CD14-positive monocyte (primary cell): ENCODE measurements around the gene ARL4A. TPM values are rescaled to one million over a fixed set of nuclear protein-coding genes. Genes with fewer than 3 reads are reported as not detected.

Source experiments
- DNase-seq, 3 donors: peaks; one replicate each; pipeline ENCODE4 v3.0.0-alpha.2; 2011 to 2022
- H2AFZ ChIP-seq: 2 replicates; pipeline ENCODE4 v1.6.0; 2012; ENCODE audit warnings: mild to moderate bottlenecking, low read depth, low read length, inconsistent platforms; ENCODE audit not compliant: insufficient read depth, poor library complexity, severe bottlenecking
- H3K27ac ChIP-seq, 2 donors: 1 replicate in 1 of 2; 2 replicates in 1 of 2; pipeline ENCODE4 v1.5.1; 2012 to 2013; ENCODE audit warnings: low read length in 2 of 2, control low read depth in 1 of 2, inconsistent platforms in 1 of 2, low read depth in 1 of 2, mild to moderate bottlenecking in 1 of 2
- H3K27me3 ChIP-seq, 2 donors: one replicate each; pipeline versions ENCODE4 v1.6.0 to v1.6.1; 2011 to 2013; ENCODE audit warnings: low read length in 2 of 2; ENCODE audit not compliant: control insufficient read depth in 2 of 2, insufficient read depth in 2 of 2
- H3K36me3 ChIP-seq, 2 donors: replicated peaks in 1 of 2; 1 replicate in 1 of 2; 2 replicates in 1 of 2; pipeline versions ENCODE4 v1.5.1 to v1.6.1; 2012 to 2013; ENCODE audit warnings: low read length in 2 of 2, control low read depth in 1 of 2, inconsistent platforms in 1 of 2, mild to moderate bottlenecking in 1 of 2; ENCODE audit not compliant: insufficient read depth in 2 of 2, control insufficient read depth in 1 of 2
- H3K4me1 ChIP-seq, 2 donors: 1 replicate in 1 of 2; 2 replicates in 1 of 2; pipeline versions ENCODE4 v1.5.1 to v1.6.1; 2012 to 2013; ENCODE audit warnings: low read length in 2 of 2, control low read depth in 1 of 2, inconsistent platforms in 1 of 2, mild to moderate bottlenecking in 1 of 2, moderate library complexity in 1 of 2; ENCODE audit not compliant: insufficient read depth in 2 of 2, control insufficient read depth in 1 of 2
- H3K4me2 ChIP-seq: replicated peaks from 2 replicates; pipeline ENCODE3; 2012; ENCODE audit warnings: low read length, moderate library complexity, mild to moderate bottlenecking; ENCODE audit not compliant: poor library complexity, severe bottlenecking; ENCODE audit errors: extremely low read depth
- H3K4me3 ChIP-seq, 3 experiments: fragments of 200-600 bp in 1 of 3; sonication (generic) in 1 of 3; replicated peaks in 1 of 3; 1 replicate in 2 of 3; 2 replicates in 1 of 3; pipeline ENCODE4 v1.5.1; 2011 to 2013; ENCODE audit warnings: low read length in 3 of 3, mild to moderate bottlenecking in 3 of 3, control low read depth in 2 of 3, low read depth in 2 of 3, inconsistent platforms in 1 of 3, moderate library complexity in 1 of 3
- H3K79me2 ChIP-seq: 2 replicates; pipeline ENCODE4 v1.6.0; 2012; ENCODE audit warnings: mild to moderate bottlenecking, control low read depth, inconsistent platforms, low read length, moderate library complexity; ENCODE audit not compliant: insufficient read depth
- H3K9ac ChIP-seq: 2 replicates; pipeline ENCODE4 v1.6.0; 2017; ENCODE audit warnings: low read length, mild to moderate bottlenecking; ENCODE audit not compliant: insufficient read depth, poor library complexity, severe bottlenecking
- H3K9me3 ChIP-seq, 2 donors: replicated peaks in 1 of 2; 1 replicate in 1 of 2; 2 replicates in 1 of 2; pipeline versions ENCODE4 v1.5.1 to v1.6.1; 2012 to 2013; ENCODE audit warnings: low read length in 2 of 2, control low read depth in 1 of 2; ENCODE audit not compliant: control insufficient read depth in 1 of 2, insufficient read depth in 1 of 2
- H4K20me1 ChIP-seq: 2 replicates; pipeline ENCODE4 v1.6.0; 2012; ENCODE audit warnings: mild to moderate bottlenecking, low read length, control low read depth, moderate library complexity; ENCODE audit not compliant: insufficient read depth
- H3K27ac Mint-ChIP-seq, 7 donors: one replicate each; pipeline ENCODE4 v1.8.0; 2020; ENCODE audit warnings: mild to moderate bottlenecking in 7 of 7, mixed read lengths in 7 of 7, moderate library complexity in 6 of 7, inconsistent platforms in 2 of 7
- H3K27me3 Mint-ChIP-seq, 3 donors: one replicate each; pipeline ENCODE4 v1.8.0; 2021 to 2022; ENCODE audit warnings: low read depth in 3 of 3, mild to moderate bottlenecking in 3 of 3, mixed read lengths in 3 of 3, moderate library complexity in 3 of 3, inconsistent platforms in 1 of 3
- H3K36me3 Mint-ChIP-seq, 2 donors: one replicate each; pipeline ENCODE4 v1.8.0; 2020; ENCODE audit warnings: mixed read lengths in 2 of 2, inconsistent platforms in 1 of 2, mild to moderate bottlenecking in 1 of 2
- H3K4me1 Mint-ChIP-seq: one replicate; pipeline ENCODE4 v1.8.0; 2020; ENCODE audit warnings: mild to moderate bottlenecking, mixed read lengths
- H3K4me3 Mint-ChIP-seq, 2 donors: one replicate each; pipeline ENCODE4 v1.8.0; 2020; ENCODE audit warnings: mild to moderate bottlenecking in 2 of 2, mixed read lengths in 2 of 2, moderate library complexity in 1 of 2
- H3K9me3 Mint-ChIP-seq, 7 donors: one replicate each; pipeline ENCODE4 v1.8.0; 2020 to 2022; ENCODE audit warnings: mixed read lengths in 7 of 7, mild to moderate bottlenecking in 6 of 7, moderate library complexity in 6 of 7, inconsistent platforms in 2 of 7
- WGBS: methylation state at CpG from one replicate; pipeline ENCODE4 v1.1.5; 2013; ENCODE audit warnings: missing lambda C conversion rate; ENCODE audit not compliant: insufficient coverage; 5-methylcytosine and 5-hydroxymethylcytosine counted together
- intact Hi-C, 2 donors: fragments of 100-400 bp; cut with micrococcal nuclease; formaldehyde crosslinking; loops; one replicate each; pipeline versions ENCODE4 v1.15.0 to v1.15.1; 2023
- polyA minus RNA-seq: library from RNA; depleted of rRNA, polyadenylated mRNA; stranded (reverse); fragments of >200 nt; gene quantifications from 2 replicates; pipeline ENCODE4 v1.2.3, GENCODE V29; 2012
- polyA plus RNA-seq, 3 donors: library from polyadenylated mRNA; depleted of rRNA in 1 of 3; unstranded in 2 of 3; stranded (reverse) in 1 of 3; fragments of 300-500 nt in 2 of 3; fragments of >200 nt in 1 of 3; fragmentation: Illumina TruSeq in 2 of 3; gene quantifications; 1 replicate in 2 of 3; 2 replicates in 1 of 3; pipeline ENCODE4 v1.2.3, GENCODE V29; 2012 to 2021
- total RNA-seq, 12 experiments: library from RNA in 1 of 12; stranded (reverse) in 1 of 12; fragments of 120-200 nt in 1 of 12; gene quantifications; one replicate each; pipeline ENCODE4 v1.2.4 and lab custom pipeline; 2013 to 2026; ENCODE audit warnings: mixed read lengths in 6 of 12, inconsistent platforms in 1 of 12
- TF ChIP-seq, protein P1 (sequence below): fragments of 200-600 bp; IDR thresholded peaks from one replicate; pipeline ENCODE4 v1.8.0; 2022; ENCODE audit warnings: antibody characterized with exemption, mild to moderate bottlenecking

ARL4A gene, protein sequence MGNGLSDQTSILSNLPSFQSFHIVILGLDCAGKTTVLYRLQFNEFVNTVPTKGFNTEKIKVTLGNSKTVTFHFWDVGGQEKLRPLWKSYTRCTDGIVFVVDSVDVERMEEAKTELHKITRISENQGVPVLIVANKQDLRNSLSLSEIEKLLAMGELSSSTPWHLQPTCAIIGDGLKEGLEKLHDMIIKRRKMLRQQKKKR
- total RNA-seq (2013), result 57.3 TPM
- polyA plus RNA-seq, result 100 to 1,000 TPM in 1 of 3 donors, 10 to 100 TPM in 2; 60.3 to 125 (median 69.3) TPM
- 25.5 and 40.5 TPM in 2 replicates for polyA minus RNA-seq
- total RNA-seq (lab: John Stamatoyannopoulos, UW), result 29.2 to 224 (median 109) reads per million in 11 experiments

DNA sequence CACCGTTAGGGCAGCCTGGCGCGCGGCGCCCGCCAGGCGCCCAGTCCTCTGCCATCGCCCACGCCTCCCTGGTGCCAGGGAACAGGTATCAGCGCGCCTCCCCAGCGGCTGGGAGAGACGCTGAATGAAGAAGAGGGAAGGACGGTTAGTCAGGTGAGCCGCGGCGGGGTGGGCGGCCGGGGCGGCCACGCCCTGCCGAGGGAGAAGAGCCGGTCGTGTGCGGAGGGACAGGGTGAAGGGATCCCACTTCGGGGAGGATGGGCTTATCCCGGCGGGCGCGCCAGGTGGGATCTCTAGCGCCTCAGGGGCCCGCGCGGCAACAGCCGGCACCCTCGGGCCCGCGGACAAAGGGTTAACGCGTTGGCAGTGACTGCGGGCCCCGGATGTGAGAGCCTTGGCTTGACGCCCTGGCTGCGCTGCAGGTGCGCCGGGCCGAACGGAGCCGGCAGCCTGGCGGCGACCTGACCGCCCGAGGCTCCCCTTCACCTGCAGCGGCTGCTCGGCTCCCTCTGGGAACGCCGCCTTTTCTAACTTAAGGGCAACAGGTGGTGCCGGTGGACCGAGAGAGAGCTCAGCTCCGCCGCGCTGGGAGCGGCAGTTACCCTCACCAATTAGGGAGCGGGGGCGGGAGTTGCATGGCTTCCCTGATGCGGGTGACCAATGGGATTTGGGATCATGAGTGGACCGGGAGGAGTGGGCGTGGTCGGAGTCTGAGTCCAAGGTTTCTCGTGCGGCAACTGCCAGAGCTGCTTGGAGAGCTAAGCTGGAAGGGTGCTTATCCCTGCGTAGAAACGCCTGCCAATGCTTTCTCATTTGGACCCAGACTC lies at the start of gene ARL4A:
Gene ARL4A, plus strand, starts transcription at position 743 of the 827 bp plus-strand sequence. CDS start 622 bp downstream, outside the sequence.
- H3K27me3 Mint-ChIP-seq, result peaks cover 0 to 5% (median 1%) of the 10 kb centered on the region in 3 donors
- peak within 1 kb of the TSS; percentile 75 for H3K4me2 ChIP-seq
- H3K9me3 ChIP-seq, result no peaks in the 10 kb centered on the region
- peak; percentile 95 to 97 (median 95) for DNase-seq
- intact Hi-C loops, result loop anchor here (2.0 to 10.0 kb wide), 4 partner anchors 32 to 198 kb away; no protein-coding TSS in a partner anchor
- H3K27ac ChIP-seq, result peak within 1 kb of the TSS; percentile 90 to 94
- peaks cover 0 to 3% (median 0%) of the 10 kb centered on the region in 7 donors for H3K9me3 Mint-ChIP-seq
- H3K36me3 Mint-ChIP-seq, result peaks cover 9% of the 10 kb centered on the region in 2 donors
- H4K20me1 ChIP-seq, result no peaks in the 10 kb centered on the region
- TF ChIP-seq, protein P1, sequence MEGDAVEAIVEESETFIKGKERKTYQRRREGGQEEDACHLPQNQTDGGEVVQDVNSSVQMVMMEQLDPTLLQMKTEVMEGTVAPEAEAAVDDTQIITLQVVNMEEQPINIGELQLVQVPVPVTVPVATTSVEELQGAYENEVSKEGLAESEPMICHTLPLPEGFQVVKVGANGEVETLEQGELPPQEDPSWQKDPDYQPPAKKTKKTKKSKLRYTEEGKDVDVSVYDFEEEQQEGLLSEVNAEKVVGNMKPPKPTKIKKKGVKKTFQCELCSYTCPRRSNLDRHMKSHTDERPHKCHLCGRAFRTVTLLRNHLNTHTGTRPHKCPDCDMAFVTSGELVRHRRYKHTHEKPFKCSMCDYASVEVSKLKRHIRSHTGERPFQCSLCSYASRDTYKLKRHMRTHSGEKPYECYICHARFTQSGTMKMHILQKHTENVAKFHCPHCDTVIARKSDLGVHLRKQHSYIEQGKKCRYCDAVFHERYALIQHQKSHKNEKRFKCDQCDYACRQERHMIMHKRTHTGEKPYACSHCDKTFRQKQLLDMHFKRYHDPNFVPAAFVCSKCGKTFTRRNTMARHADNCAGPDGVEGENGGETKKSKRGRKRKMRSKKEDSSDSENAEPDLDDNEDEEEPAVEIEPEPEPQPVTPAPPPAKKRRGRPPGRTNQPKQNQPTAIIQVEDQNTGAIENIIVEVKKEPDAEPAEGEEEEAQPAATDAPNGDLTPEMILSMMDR, result peak; percentile 70
- peaks cover 13 to 23% of the 10 kb centered on the region in 2 donors for H3K4me1 ChIP-seq
- peak within 1 kb of the TSS; percentile 80 for H2AFZ ChIP-seq
- peak within 1 kb of the TSS; percentile 77 to 85 (median 77) for H3K4me3 ChIP-seq
- H3K9ac ChIP-seq, result peak within 1 kb of the TSS; percentile 97
- peak within 1 kb of the TSS; percentile 96 to 99 (median 97) for H3K27ac Mint-ChIP-seq
- whole genome bisulfite sequencing, result under 1% methylated on average over 70 of the region's 73 CpGs
- peaks cover 39% of the 10 kb centered on the region for H3K4me1 Mint-ChIP-seq
- peaks cover 20% of the 10 kb centered on the region for H3K79me2 ChIP-seq
- H3K27me3 ChIP-seq, result no peaks in the 10 kb centered on the region
- H3K4me3 Mint-ChIP-seq, result peak within 1 kb of the TSS; percentile 89 to 97
- H3K36me3 ChIP-seq, result no peaks in the 10 kb centered on the region
